SK-N-SH (cell line): ENCODE data around the gene DYNC1H1. TPM values are rescaled to one million over a fixed set of nuclear protein-coding genes. Genes with fewer than 3 reads are reported as not detected.

ENCODE experiments used
- CTCF ChIA-PET: fragments of 300-600, 350-600 bp; formaldehyde crosslinking; extraction: SDS; loops from one replicate; lab custom pipeline; 2021; lab: Yijun Ruan, JAX
- POLR2A ChIA-PET: fragments of 350-600 bp; sonication (Branson Sonifier 250); formaldehyde crosslinking; extraction: SDS; loops from one replicate; lab custom pipeline; 2020; ENCODE audit warnings: antibody characterized with exemption, inconsistent platforms; lab: Yijun Ruan, JAX
- DNase-seq: peaks from one replicate; pipeline ENCODE4 v3.0.0; 2012
- H2AFZ ChIP-seq: fragments of 200-600 bp; sonication (generic); 2 replicates; pipeline ENCODE4 v1.8.1; 2016; ENCODE audit warnings: antibody characterized with exemption, mild to moderate bottlenecking, low read depth
- H3F3A ChIP-seq: fragments of 200-600 bp; sonication (generic); replicated peaks from 2 replicates; pipeline ENCODE3; 2016; ENCODE audit warnings: antibody characterized with exemption, mild to moderate bottlenecking; ENCODE audit not compliant: insufficient read depth
- H3K27ac ChIP-seq, 2 experiments: fragments of 200-500 bp in 1 of 2; fragments of 200-600 bp in 1 of 2; sonication (Bioruptor generic) in 1 of 2; sonication (generic), shearing (Covaris generic) in 1 of 2; 2 replicates each; pipeline versions ENCODE4 v1.5.1 to v1.6.1; 2014 to 2016; ENCODE audit warnings: low read depth in 2 of 2, inconsistent platforms in 1 of 2, low read length in 1 of 2, mild to moderate bottlenecking in 1 of 2, mixed read lengths in 1 of 2
- H3K27me3 ChIP-seq: fragments of 200-600 bp; sonication (generic), shearing (Covaris generic); 2 replicates; pipeline ENCODE4 v1.6.1; 2016; ENCODE audit warnings: mixed run types; ENCODE audit not compliant: insufficient read depth
- H3K36me3 ChIP-seq, 2 experiments: fragments of 200-500 bp in 1 of 2; fragments of 200-600 bp in 1 of 2; sonication (Bioruptor generic) in 1 of 2; sonication (generic) in 1 of 2; replicated peaks in 1 of 2; 2 replicates each; pipeline versions ENCODE3 to v1.5.1; 2014 to 2016; ENCODE audit warnings: low read length in 1 of 2, mild to moderate bottlenecking in 1 of 2; ENCODE audit not compliant: insufficient read depth in 2 of 2, control insufficient read depth in 1 of 2
- H3K4me1 ChIP-seq, 2 experiments: fragments of 200-500 bp in 1 of 2; fragments of 200-600 bp in 1 of 2; sonication (Bioruptor generic) in 1 of 2; sonication (generic), shearing (Covaris generic) in 1 of 2; 2 replicates each; pipeline versions ENCODE4 v1.5.1 to v1.6.1; 2014 to 2016; ENCODE audit warnings: low read depth in 1 of 2, low read length in 1 of 2, mixed run types in 1 of 2; ENCODE audit not compliant: insufficient read depth in 2 of 2, control insufficient read depth in 1 of 2
- H3K4me2 ChIP-seq: fragments of 200-600 bp; sonication (generic), shearing (Covaris generic); 2 replicates; pipeline ENCODE4 v1.6.1; 2017; ENCODE audit warnings: mixed run types
- H3K4me3 ChIP-seq, 2 experiments: fragments of 200-500 bp in 1 of 2; fragments of 200-600 bp in 1 of 2; sonication (Bioruptor generic) in 1 of 2; sonication (generic), shearing (Covaris generic) in 1 of 2; 2 replicates each; pipeline versions ENCODE4 v1.5.1 to v1.8.1; 2014 to 2016; ENCODE audit warnings: low read depth in 2 of 2, inconsistent platforms in 1 of 2, low read length in 1 of 2, mild to moderate bottlenecking in 1 of 2, mixed read lengths in 1 of 2, moderate library complexity in 1 of 2
- H3K79me2 ChIP-seq: fragments of 200-600 bp; sonication (generic); 2 replicates; pipeline ENCODE4 v1.8.1; 2017; ENCODE audit warnings: mild to moderate bottlenecking; ENCODE audit not compliant: insufficient read depth
- H3K9ac ChIP-seq: fragments of 200-600 bp; sonication (generic); 2 replicates; pipeline ENCODE4 v1.6.1; 2017; ENCODE audit warnings: mixed run types
- H3K9me2 ChIP-seq: fragments of 200-600 bp; sonication (generic); 2 replicates; pipeline ENCODE4 v1.6.1; 2017; ENCODE audit warnings: mixed run types
- H3K9me3 ChIP-seq: fragments of 200-600 bp; sonication (generic); 2 replicates; pipeline ENCODE4 v1.6.1; 2017; ENCODE audit warnings: mixed run types, mild to moderate bottlenecking, moderate library complexity
- H4K20me1 ChIP-seq: fragments of 200-600 bp; sonication (generic); 2 replicates; pipeline ENCODE4 v1.6.1; 2017; ENCODE audit warnings: mild to moderate bottlenecking, mixed run types; ENCODE audit not compliant: insufficient read depth
- FOXJ3 ChIP-seq: sonication (generic); formaldehyde crosslinking; IDR thresholded peaks from 2 replicates; pipeline ENCODE4 v1.5.1; 2020; ENCODE audit warnings: mild to moderate bottlenecking, missing genetic modification reagents
- FOXM1 ChIP-seq: IDR thresholded peaks from 2 replicates; pipeline ENCODE4 v1.4.0; 2012; ENCODE audit warnings: low read depth, mild to moderate bottlenecking
- GABPA ChIP-seq: IDR thresholded peaks from 2 replicates; pipeline ENCODE4 v1.4.0; 2012; ENCODE audit warnings: low read depth, mild to moderate bottlenecking
- MEF2A ChIP-seq: IDR thresholded peaks from 2 replicates; pipeline ENCODE4 v1.4.0; 2012; ENCODE audit warnings: low read depth, borderline replicate concordance
- RCOR1 ChIP-seq: fragments of 150-350 bp; IDR thresholded peaks from 2 replicates; pipeline ENCODE4 v1.6.1; 2017; ENCODE audit warnings: antibody characterized with exemption, low read length
- SMC3 ChIP-seq: IDR thresholded peaks from 2 replicates; pipeline ENCODE4 v1.6.1; 2012; ENCODE audit warnings: low read depth, low read length, improper control_type of control experiment
- TAF1 ChIP-seq: IDR thresholded peaks from 2 replicates; pipeline ENCODE4 v1.6.1; 2012; ENCODE audit warnings: low read depth, mild to moderate bottlenecking, low read length, moderate library complexity, borderline replicate concordance
- TCF12 ChIP-seq: IDR thresholded peaks from 2 replicates; pipeline ENCODE4 v1.4.0; 2012
- TEAD4 ChIP-seq: IDR thresholded peaks from 2 replicates; pipeline ENCODE4 v1.4.0; 2012; ENCODE audit warnings: mild to moderate bottlenecking, borderline replicate concordance; ENCODE audit not compliant: insufficient read depth
- USF2 ChIP-seq: fragments of 150-350 bp; IDR thresholded peaks from 2 replicates; pipeline ENCODE4 v1.6.1; 2017; ENCODE audit warnings: antibody characterized with exemption, low read length, low read depth, borderline replicate concordance
- WGBS: methylation state at CpG from one replicate; pipeline ENCODE4 v1.1.6; 2017; ENCODE audit warnings: low lambda C conversion rate; 5-methylcytosine and 5-hydroxymethylcytosine counted together
- polyA plus RNA-seq, 3 experiments: library from polyadenylated mRNA; depleted of rRNA; stranded (reverse); fragments of >200 nt; gene quantifications; 2 replicates each; pipeline ENCODE4 v1.2.3, GENCODE V29; 2012
- TF ChIP-seq, protein P1 (sequence below): IDR thresholded peaks from 2 replicates; pipeline ENCODE4 v1.6.1; 2012; ENCODE audit warnings: mild to moderate bottlenecking, low read depth, low read length, moderate library complexity
- TF ChIP-seq, protein P2 (sequence below): fragments of 150-350 bp; IDR thresholded peaks from 2 replicates; pipeline ENCODE4 v1.6.1; 2016; ENCODE audit warnings: mild to moderate bottlenecking, low read depth, low read length
- TF ChIP-seq, protein P3 (sequence below): IDR thresholded peaks from 2 replicates; pipeline ENCODE4; 2012

Gene DYNC1H1
- polyA plus RNA-seq, 1 of the 3 experiments (the other 2 are of a cell fraction) = 140 TPM

- CTCF ChIA-PET = interaction anchor here (0.6 to 2.0 kb wide), 4 partner anchors 13 to 294 kb away, joined by 3 to 9 read pairs (median 4); no protein-coding TSS in a partner anchor
- TF ChIP-seq GABPA (no peak), TEAD4 (no peak), TCF12 (no peak), TAF1 (no peak), SMC3 (no peak), FOXM1 (no peak), USF2 (no peak), FOXJ3 (no peak), MEF2A (no peak), RCOR1 (no peak)
- TF ChIP-seq, protein P1, sequence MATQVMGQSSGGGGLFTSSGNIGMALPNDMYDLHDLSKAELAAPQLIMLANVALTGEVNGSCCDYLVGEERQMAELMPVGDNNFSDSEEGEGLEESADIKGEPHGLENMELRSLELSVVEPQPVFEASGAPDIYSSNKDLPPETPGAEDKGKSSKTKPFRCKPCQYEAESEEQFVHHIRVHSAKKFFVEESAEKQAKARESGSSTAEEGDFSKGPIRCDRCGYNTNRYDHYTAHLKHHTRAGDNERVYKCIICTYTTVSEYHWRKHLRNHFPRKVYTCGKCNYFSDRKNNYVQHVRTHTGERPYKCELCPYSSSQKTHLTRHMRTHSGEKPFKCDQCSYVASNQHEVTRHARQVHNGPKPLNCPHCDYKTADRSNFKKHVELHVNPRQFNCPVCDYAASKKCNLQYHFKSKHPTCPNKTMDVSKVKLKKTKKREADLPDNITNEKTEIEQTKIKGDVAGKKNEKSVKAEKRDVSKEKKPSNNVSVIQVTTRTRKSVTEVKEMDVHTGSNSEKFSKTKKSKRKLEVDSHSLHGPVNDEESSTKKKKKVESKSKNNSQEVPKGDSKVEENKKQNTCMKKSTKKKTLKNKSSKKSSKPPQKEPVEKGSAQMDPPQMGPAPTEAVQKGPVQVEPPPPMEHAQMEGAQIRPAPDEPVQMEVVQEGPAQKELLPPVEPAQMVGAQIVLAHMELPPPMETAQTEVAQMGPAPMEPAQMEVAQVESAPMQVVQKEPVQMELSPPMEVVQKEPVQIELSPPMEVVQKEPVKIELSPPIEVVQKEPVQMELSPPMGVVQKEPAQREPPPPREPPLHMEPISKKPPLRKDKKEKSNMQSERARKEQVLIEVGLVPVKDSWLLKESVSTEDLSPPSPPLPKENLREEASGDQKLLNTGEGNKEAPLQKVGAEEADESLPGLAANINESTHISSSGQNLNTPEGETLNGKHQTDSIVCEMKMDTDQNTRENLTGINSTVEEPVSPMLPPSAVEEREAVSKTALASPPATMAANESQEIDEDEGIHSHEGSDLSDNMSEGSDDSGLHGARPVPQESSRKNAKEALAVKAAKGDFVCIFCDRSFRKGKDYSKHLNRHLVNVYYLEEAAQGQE = no peak
- TF ChIP-seq, protein P2, sequence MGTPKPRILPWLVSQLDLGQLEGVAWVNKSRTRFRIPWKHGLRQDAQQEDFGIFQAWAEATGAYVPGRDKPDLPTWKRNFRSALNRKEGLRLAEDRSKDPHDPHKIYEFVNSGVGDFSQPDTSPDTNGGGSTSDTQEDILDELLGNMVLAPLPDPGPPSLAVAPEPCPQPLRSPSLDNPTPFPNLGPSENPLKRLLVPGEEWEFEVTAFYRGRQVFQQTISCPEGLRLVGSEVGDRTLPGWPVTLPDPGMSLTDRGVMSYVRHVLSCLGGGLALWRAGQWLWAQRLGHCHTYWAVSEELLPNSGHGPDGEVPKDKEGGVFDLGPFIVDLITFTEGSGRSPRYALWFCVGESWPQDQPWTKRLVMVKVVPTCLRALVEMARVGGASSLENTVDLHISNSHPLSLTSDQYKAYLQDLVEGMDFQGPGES = no peak
- TF ChIP-seq, protein P3, sequence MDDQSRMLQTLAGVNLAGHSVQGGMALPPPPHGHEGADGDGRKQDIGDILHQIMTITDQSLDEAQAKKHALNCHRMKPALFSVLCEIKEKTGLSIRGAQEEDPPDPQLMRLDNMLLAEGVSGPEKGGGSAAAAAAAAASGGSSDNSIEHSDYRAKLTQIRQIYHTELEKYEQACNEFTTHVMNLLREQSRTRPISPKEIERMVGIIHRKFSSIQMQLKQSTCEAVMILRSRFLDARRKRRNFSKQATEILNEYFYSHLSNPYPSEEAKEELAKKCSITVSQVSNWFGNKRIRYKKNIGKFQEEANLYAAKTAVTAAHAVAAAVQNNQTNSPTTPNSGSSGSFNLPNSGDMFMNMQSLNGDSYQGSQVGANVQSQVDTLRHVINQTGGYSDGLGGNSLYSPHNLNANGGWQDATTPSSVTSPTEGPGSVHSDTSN = no peak
Measured at GRCh38 chr14:102000902-102001301, 36.5 kb downstream of the DYNC1H1 start.

More at GRCh38 chr14:102000902-102001301, 36.5 kb downstream of the DYNC1H1 start:
- Histone ChIP-seq H3F3A (peaks cover 5% of the 10 kb centered on the region), H3K9ac (no peak overlapping the region), H3K4me3 (no peak overlapping the region), H3K9me2 (no peaks in the 10 kb centered on the region), H4K20me1 (peaks cover 17% of the 10 kb centered on the region; the same call in 1 of the 2 replicates), H3K4me1 (peaks cover 0 to 22% of the 10 kb centered on the region in 2 experiments; a peak in 2 of 4 replicates), H3K4me2 (no peak overlapping the region), H3K36me3 (peaks cover 75 to 92% of the 10 kb centered on the region in 2 experiments), H3K27me3 (no peaks in the 10 kb centered on the region), H3K9me3 (no peaks in the 10 kb centered on the region), H3K27ac (no peak overlapping the region), H3K79me2 (peaks cover 34% of the 10 kb centered on the region), H2AFZ (no peak overlapping the region)
- POLR2A ChIA-PET = interaction anchor here (0.6 kb wide), 2 partner anchors 40 to 138 kb away, joined by 3 read pairs; no protein-coding TSS in a partner anchor
- no peak for DNase-seq
- WGBS = 95% methylated on average over 12 of the region's 12 CpGs
